HuH-7.5 (cell line): ENCODE results near the gene TEDDM1.
"Not testable (repeated sequence)": the region's sequence is repeated elsewhere in the genome, so short reads cannot be mapped to it uniquely, and the experiment has no call there.

Experiments
- DNase-seq: peaks from one replicate; pipeline ENCODE4 v3.0.0; 2011; ENCODE audit warnings: low spot score

Gene TEDDM1

DNA sequence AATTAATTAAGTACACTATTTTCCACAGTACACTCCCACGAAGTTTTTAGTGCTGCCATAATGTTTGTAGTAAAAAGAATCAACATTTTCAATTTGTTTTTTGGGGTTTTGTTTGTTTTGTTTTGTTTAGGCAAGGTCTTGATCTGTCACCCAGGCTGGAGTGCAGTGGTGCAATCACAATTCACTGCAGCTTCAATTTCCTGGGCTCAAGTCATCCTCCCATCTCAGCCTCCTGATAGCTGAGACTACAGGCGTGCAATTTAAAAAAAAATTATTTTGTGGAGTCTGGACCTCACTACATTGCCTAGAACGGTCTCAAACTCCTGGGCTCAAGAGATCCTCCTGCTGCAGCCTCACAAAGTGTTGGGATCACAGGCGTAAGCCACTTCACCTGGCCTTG, 20.3 kb downstream of the TEDDM1 start:
- no peak for DNase-seq

DNA sequence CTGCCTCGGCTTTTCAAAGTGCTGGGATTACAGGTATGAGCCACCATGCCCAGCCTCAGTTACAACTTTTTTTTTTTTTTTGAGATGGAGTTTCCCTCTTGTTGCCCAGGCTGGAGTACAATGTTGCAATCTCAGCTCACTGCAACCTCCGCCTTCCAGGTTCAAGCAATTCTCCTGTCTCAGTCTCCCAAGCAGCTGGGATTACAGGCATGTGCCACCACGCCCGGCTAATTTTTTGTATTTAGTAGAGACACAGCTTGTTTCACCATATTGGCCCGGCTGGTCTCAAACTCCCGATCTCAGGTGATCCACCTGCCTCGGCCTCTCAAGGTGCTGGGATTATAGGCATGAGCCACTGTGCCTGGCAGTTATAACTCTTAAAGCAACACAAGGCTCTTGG, 20.7 kb downstream of the TEDDM1 start:
- DNase-seq: not testable (repeated sequence)

DNA sequence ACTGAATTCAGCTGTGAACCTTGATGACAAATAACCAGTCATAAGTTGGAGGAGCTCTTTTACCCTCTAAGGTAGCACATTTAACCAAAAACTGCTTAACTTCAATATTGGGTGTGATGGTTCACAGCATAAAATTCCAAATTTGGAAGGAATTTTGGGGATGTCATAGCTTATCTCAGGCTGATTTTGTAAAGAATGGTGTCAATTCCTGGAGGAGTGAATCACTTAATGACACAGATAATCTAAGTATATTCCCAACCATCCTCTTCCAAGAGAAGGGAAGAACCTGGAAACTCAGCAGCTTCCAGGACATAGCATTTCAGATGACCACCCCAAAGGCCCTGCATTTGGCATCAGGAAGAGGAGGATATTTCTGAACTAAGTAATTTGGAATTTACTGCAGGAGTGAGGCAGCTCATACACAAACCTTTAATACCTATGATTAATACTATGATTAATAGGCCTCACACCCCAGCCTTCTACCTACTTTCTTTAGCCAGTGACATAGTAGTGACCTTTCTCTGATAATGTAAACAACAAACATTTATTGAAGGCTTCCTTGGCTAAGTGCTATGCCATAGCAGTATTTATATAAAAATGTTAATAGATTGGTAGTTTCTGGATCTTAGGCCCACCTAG, 23.4 kb downstream of the TEDDM1 start:
- DNase-seq: no peak

- no peak for DNase-seq
Measured at GRCh38 chr1:182374101-182374834, 26.2 kb downstream of the TEDDM1 start.

GRCh38 chr1:182370532-182370931, 29.9 kb downstream of the TEDDM1 start:
- DNase-seq: no peak

DNA sequence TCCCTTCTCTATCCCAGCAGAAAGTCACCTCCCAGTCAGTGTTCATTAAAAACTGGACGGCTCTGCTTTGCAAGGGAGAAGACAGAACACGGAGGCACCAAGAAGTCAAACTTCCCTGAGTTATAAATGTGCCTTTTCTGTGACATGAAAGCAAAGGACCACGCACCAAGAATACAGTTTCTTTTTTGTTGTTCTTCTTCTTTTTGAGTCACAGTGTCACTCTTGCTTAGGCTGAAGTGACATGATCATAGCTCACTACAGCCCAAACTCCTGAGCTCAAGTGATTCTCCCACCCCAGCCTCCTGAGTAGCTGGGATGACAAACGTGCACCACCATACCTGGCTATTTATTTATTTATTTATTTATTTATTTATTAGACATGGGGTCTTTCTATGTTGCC, 31.6 kb downstream of the TEDDM1 start:
- no peak for DNase-seq

DNA sequence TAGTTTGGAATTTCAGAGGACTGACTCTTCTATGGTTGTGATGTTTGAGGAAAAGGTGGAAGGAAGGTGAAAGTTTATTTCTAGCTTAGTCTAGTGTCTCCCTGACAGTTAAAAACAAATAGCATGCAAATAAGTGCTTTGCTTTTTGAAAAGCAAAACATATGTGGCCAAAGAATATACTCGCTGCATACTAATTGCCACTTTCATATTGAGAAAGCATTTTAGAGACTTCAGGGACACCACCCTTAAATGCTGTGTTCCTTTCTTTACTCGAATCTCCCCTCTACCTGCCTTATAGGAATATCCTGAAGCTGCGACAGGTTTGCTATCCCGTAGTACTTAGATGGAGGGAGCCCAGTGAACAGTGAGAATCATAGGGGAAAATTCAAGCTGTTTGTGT, 32.1 kb downstream of the TEDDM1 start:
- DNase-seq: no peak

DNA sequence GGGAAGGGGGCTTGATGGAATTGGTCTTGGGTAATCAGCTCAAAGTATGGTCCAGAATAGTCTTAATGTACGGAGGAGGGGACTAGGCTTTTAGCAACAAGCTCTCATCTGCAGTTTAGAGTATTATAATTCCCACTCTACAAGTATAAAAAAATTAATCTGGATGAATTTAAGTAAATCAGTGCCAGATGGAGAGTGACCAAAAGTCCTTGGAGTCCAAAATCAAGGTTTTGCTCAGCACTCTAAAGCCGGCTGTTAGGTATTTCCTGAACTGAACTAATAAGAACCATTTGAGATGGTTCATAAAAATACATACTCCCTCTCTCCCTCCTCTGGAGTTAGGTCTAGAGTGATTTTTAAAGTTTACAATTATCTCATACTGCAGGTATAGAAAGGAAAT, 32.5 kb downstream of the TEDDM1 start:
- no peak for DNase-seq

- DNase-seq: no peak
Measured at GRCh38 chr1:182366596-182366995, 33.9 kb downstream of the TEDDM1 start.

- no peak for DNase-seq
Measured at GRCh38 chr1:182359645-182360044, 40.8 kb downstream of the TEDDM1 start.

GRCh38 chr1:182357913-182358312, 42.6 kb downstream of the TEDDM1 start:
- no peak for DNase-seq

DNA sequence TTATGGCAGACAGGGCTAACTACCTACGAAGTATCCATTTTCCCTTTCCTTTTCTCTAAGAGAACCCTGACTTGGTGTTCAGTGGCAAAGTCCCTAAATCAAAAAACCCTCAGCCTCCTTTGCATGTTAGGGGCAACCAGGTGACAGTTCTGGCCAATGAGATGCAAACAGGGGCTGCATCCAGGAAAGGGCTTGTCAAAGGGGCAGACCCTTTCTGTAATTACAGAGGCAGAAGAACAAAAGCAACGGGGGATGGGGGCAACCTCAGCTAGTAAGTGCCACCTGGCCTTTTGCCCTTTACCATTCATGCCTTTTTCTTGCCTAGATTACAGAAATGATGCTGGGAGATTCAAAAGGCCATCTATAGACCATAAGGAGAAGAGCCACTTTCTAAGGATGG, 43.3 kb downstream of the TEDDM1 start:
- DNase-seq: no peak

DNA sequence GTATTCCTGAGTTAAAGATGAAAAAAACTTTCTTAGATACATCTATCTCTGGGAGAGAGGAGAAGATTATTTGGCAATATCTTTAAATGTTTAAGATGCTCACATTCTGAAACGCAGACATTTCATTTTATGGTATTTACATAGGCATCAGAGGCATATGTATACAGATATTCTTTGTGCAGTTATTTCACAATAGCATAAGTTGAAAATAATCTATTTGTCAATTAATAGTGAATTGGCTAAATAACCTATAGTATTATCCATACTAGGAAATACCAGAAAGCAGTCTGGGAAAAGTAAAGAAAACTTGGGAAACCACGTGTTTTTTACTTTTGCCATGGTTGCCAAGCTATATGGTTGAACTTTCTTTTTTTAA, 44.8 kb downstream of the TEDDM1 start:
- DNase-seq: no peak

DNA sequence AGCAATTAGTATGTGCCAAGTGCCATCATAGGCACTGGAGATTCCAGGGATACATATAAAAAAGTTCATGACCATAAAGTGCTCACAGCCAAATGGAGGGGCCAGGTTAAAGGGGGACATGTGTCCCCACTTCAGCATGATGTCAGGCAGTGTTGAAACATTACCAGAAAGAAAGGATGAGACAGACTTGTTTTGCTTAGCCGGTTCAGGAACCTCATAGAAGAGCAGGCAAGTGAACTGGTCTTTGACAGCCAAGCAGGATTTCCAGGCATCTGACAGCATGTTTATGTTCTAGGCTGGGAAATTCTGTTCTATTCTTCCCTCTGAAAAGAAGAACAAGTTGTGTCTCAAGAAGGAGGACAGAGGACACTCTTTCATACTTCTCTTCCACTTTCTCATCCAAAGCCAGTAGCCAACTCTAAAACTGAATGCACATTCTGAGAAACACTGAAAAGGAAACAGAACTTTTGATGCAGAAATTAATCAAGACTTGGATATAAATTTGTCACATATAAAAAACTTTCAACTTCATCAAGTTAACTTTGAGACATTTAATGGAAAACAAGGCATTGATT, 48.6 kb downstream of the TEDDM1 start:
- DNase-seq: no peak

DNA sequence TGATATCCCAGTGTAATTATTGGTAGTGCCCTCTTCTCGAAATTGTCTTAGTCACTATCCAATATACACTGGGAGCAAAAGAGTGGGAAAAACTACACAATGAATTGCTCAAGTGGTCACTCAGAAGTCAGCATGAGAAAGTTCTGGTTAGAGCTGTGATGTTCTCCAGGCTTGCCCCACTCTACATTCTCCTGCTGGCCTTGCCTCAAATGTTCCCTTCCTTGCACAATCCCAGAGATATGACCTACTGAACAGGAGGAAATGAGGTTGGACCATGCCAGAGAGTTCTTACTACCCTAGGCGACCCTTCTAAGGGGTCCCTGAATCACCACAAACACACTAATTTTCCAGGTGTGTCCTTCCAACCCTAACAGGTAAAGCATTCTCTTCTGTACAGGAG, 49.6 kb downstream of the TEDDM1 start:
- no peak for DNase-seq

- DNase-seq: no peak
Measured at GRCh38 chr1:182348961-182349747, 51.3 kb downstream of the TEDDM1 start.
